ENCODE measurements around the gene STIM1. TPM values are rescaled to one million over a fixed set of nuclear protein-coding genes. Genes with fewer than 3 reads are reported as not detected.

STIM1 gene
- total RNA-seq, 1 experiment from 2014 or later, result 93.6 TPM

DNA sequence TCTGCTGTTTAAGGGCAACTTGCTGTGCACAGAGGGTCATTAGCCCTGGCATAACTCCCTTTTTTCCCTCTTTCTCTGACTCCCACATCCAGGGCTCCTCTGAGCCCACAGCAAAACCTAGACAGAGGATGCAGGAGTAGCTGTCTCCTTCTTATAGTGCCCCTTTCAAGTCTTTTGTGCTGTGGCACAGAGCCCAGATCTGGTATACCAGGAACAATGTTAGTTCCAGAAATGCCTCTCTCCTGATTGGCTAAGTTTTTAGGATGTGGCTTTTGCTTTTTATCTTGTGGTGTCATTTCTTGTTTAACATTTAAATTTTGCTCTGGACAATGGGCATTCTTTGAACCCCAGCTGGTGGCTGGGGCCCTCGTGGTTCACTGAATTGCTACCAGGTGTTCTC lies 213.5 kb downstream of the STIM1 start:
- TF ChIP-seq, protein P1, sequence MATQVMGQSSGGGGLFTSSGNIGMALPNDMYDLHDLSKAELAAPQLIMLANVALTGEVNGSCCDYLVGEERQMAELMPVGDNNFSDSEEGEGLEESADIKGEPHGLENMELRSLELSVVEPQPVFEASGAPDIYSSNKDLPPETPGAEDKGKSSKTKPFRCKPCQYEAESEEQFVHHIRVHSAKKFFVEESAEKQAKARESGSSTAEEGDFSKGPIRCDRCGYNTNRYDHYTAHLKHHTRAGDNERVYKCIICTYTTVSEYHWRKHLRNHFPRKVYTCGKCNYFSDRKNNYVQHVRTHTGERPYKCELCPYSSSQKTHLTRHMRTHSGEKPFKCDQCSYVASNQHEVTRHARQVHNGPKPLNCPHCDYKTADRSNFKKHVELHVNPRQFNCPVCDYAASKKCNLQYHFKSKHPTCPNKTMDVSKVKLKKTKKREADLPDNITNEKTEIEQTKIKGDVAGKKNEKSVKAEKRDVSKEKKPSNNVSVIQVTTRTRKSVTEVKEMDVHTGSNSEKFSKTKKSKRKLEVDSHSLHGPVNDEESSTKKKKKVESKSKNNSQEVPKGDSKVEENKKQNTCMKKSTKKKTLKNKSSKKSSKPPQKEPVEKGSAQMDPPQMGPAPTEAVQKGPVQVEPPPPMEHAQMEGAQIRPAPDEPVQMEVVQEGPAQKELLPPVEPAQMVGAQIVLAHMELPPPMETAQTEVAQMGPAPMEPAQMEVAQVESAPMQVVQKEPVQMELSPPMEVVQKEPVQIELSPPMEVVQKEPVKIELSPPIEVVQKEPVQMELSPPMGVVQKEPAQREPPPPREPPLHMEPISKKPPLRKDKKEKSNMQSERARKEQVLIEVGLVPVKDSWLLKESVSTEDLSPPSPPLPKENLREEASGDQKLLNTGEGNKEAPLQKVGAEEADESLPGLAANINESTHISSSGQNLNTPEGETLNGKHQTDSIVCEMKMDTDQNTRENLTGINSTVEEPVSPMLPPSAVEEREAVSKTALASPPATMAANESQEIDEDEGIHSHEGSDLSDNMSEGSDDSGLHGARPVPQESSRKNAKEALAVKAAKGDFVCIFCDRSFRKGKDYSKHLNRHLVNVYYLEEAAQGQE (IDR thresholded peaks at IDR 0.05; ENCODE audit: insufficient read depth in 1 of 2, low read depth in 2 of 2, low read length in 1 of 2), result no peak
- no peak for TF ChIP-seq TCF7L2 (IDR thresholded peaks at IDR 0.05; ENCODE audit: low read depth, low read length)
- TF ChIP-seq POLR2AphosphoS5 (IDR thresholded peaks at IDR 0.05; ENCODE audit: low read depth, low read length), result no peak
- TF ChIP-seq, protein P2, sequence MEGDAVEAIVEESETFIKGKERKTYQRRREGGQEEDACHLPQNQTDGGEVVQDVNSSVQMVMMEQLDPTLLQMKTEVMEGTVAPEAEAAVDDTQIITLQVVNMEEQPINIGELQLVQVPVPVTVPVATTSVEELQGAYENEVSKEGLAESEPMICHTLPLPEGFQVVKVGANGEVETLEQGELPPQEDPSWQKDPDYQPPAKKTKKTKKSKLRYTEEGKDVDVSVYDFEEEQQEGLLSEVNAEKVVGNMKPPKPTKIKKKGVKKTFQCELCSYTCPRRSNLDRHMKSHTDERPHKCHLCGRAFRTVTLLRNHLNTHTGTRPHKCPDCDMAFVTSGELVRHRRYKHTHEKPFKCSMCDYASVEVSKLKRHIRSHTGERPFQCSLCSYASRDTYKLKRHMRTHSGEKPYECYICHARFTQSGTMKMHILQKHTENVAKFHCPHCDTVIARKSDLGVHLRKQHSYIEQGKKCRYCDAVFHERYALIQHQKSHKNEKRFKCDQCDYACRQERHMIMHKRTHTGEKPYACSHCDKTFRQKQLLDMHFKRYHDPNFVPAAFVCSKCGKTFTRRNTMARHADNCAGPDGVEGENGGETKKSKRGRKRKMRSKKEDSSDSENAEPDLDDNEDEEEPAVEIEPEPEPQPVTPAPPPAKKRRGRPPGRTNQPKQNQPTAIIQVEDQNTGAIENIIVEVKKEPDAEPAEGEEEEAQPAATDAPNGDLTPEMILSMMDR (IDR thresholded peaks at IDR 0.05), result no peak
- TF ChIP-seq SIN3A (IDR thresholded peaks at IDR 0.05; ENCODE audit: borderline replicate concordance, insufficient read depth, low read depth, low read length), result no peak
- ChIA-PET POLR2A (no interaction called here), CTCF (no interaction called here)
- intact Hi-C loops (cut with micrococcal nuclease; ENCODE audit: unreplicated experiment), result no loop called here
- no peak overlapping the region for H3K27ac ChIP-seq (ENCODE audit: low read length)
- DNase-seq (ENCODE audit: low read depth, low spot score) (no peak), ATAC-seq (no peak)
- H3K36me3 ChIP-seq (ENCODE audit: control insufficient read depth, insufficient read depth, low read length), result no peaks in the 10 kb centered on the region
- in situ Hi-C loops (cut with HindIII; ENCODE audit: low pct_unique_long_range_greater_than_20kb, low sequenced_read_pairs), result no loop called here
- no peaks in the 10 kb centered on the region for H3K27me3 ChIP-seq (ENCODE audit: control insufficient read depth, insufficient read depth, low read length)
- BruUV-seq (replicated peaks), result no TSS peak
- no peaks in the 10 kb centered on the region for H3K9me3 ChIP-seq (ENCODE audit: control insufficient read depth, insufficient read depth, low read depth, low read length)
- no peak overlapping the region for H3K4me3 ChIP-seq (ENCODE audit: low read depth in 2 of 2, low read length in 2 of 2)
- no peaks in the 10 kb centered on the region for H3K4me1 ChIP-seq (ENCODE audit: control insufficient read depth, insufficient read depth, low read length)

DNA sequence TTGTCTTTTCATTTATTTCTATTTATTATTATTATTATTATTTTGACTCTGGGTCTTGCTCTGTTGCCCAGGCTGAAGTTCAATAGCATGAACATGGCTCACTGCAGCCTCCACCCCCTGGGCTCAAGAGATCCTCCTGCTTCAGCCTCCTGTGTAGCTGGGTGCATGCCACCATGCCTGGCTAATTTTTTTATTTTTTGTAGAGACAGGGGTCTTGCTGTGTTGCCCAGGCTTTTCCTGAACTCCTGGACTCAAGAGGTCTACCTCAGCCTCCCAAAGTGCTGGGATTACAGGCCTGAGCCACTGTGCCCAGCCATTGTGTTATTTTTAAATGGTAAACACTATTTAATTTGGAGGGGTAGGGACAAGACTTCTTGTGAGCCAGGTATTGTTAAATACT lies 215.9 kb downstream of the STIM1 start:
- DNase-seq (ENCODE audit: low read depth, low spot score) (no peak), ATAC-seq (no peak)
- no peaks in the 10 kb centered on the region for H3K27me3 ChIP-seq (ENCODE audit: control insufficient read depth, insufficient read depth, low read length)
- H3K27ac ChIP-seq (ENCODE audit: low read length), result no peak overlapping the region
- H3K36me3 ChIP-seq (ENCODE audit: control insufficient read depth, insufficient read depth, low read length), result no peaks in the 10 kb centered on the region
- H3K4me3 ChIP-seq (ENCODE audit: low read depth in 2 of 2, low read length in 2 of 2), result no peak overlapping the region
- ChIA-PET POLR2A (interaction anchor here (0.6 kb wide), 1 partner anchor 20 kb away, joined by 3 read pairs; no protein-coding TSS in a partner anchor), CTCF (interaction anchor here (0.6 to 3.8 kb wide), 3 partner anchors 109 to 230 kb away, joined by 3 to 62 read pairs (median 8); partner anchors contain the start of gene STIM1)
- TF ChIP-seq, protein P2 (IDR thresholded peaks at IDR 0.05), result no peak
- no peak for TF ChIP-seq SIN3A (IDR thresholded peaks at IDR 0.05; ENCODE audit: borderline replicate concordance, insufficient read depth, low read depth, low read length)
- TF ChIP-seq, protein P1 (IDR thresholded peaks at IDR 0.05; ENCODE audit: insufficient read depth in 1 of 2, low read depth in 2 of 2, low read length in 1 of 2), result no peak
- no peak for TF ChIP-seq POLR2AphosphoS5 (IDR thresholded peaks at IDR 0.05; ENCODE audit: low read depth, low read length)
- TF ChIP-seq TCF7L2 (IDR thresholded peaks at IDR 0.05; ENCODE audit: low read depth, low read length), result no peak
- H3K4me1 ChIP-seq (ENCODE audit: control insufficient read depth, insufficient read depth, low read length), result no peaks in the 10 kb centered on the region
- no TSS peak for BruUV-seq (replicated peaks)
- intact Hi-C loops (cut with micrococcal nuclease; ENCODE audit: unreplicated experiment) (no loop called here), in situ Hi-C loops (cut with HindIII; ENCODE audit: low pct_unique_long_range_greater_than_20kb, low sequenced_read_pairs) (no loop called here)
- no peaks in the 10 kb centered on the region for H3K9me3 ChIP-seq (ENCODE audit: control insufficient read depth, insufficient read depth, low read depth, low read length)

All from Panc1 (cell line).